ENCODE measurements around the gene VAV3. TPM values are rescaled to one million over a fixed set of nuclear protein-coding genes. Genes with fewer than 3 reads are reported as not detected.
"Not testable (repeated sequence)": the region's sequence is repeated elsewhere in the genome, so short reads cannot be mapped to it uniquely, and the experiment has no call there.

Gene VAV3
- polyA plus RNA-seq, result 18.3 TPM
- long read RNA-seq, donor 1, transcript VAV3-203 (10 exons, 1,293 nt), result major isoform, 7 of 7 reads
- long read RNA-seq, donor 1, partial matches to known transcripts, result 0 of 7 reads
- long read RNA-seq, donor 1, other reads (novel, unspliced or antisense), result 0 of 7 reads
- long read RNA-seq, donor 2, full-length matches to known transcripts, result 6 of 6 reads
- long read RNA-seq, donor 2, partial matches to known transcripts, result 0 of 6 reads
- long read RNA-seq, donor 2, other reads (novel, unspliced or antisense), result 0 of 6 reads
- long read RNA-seq, donor 3, result 0 reads
- long read RNA-seq, donor 4, full-length matches to known transcripts, result 3 of 3 reads
- long read RNA-seq, donor 4, partial matches to known transcripts, result 0 of 3 reads
- long read RNA-seq, donor 4, other reads (novel, unspliced or antisense), result 0 of 3 reads
- long read RNA-seq, donor 5, partial matches to known transcripts, result 0 of 3 reads
- long read RNA-seq, donor 5, other reads (novel, unspliced or antisense), result 0 of 3 reads
- long read RNA-seq, donor 6, partial matches to known transcripts, result 0 of 2 reads
- long read RNA-seq, donor 6, other reads (novel, unspliced or antisense), result 0 of 2 reads
- long read RNA-seq, donor 7, partial matches to known transcripts, result 0 of 4 reads
- long read RNA-seq, donor 7, other reads (novel, unspliced or antisense), result 0 of 4 reads
- long read RNA-seq, donor 8, transcript VAV3-203 (10 exons, 1,293 nt), result major isoform, 11 of 22 reads
- long read RNA-seq, donor 8, partial matches to known transcripts, result 9 of 22 reads
- long read RNA-seq, donor 8, other reads (novel, unspliced or antisense), result 0 of 22 reads
- long read RNA-seq, donor 9, partial matches to known transcripts, result 0 of 6 reads
- long read RNA-seq, donor 9, other reads (novel, unspliced or antisense), result 0 of 6 reads
- long read RNA-seq, donor 10, full-length matches to known transcripts, result 6 of 6 reads
- long read RNA-seq, donor 10, partial matches to known transcripts, result 0 of 6 reads
- long read RNA-seq, donor 10, other reads (novel, unspliced or antisense), result 0 of 6 reads
- long read RNA-seq, donor 11, partial matches to known transcripts, result 0 of 2 reads
- long read RNA-seq, donor 11, other reads (novel, unspliced or antisense), result 0 of 2 reads

- no CpG with 5 or more reads among the region's 73 CpGs for WGBS (ENCODE audit: insufficient coverage, low lambda C conversion rate)
Measured at GRCh38 chr1:107965110-107965991, at the start of gene VAV3. VAV3 (minus strand) TSS chr1:107965180; CDS start chr1:107964869, 311 bp downstream.

GRCh38 chr1:108012553-108012952, 47.6 kb upstream of the VAV3 start:
- Histone ChIP-seq H3K27me3 (ENCODE audit: control insufficient read depth, insufficient read depth, low read length) (no peaks in the 10 kb centered on the region), H3K4me3 (ENCODE audit: low read length) (no peak overlapping the region), H3K4me1 (ENCODE audit: control insufficient read depth, insufficient read depth, low read length) (peaks cover 12% of the 10 kb centered on the region), H3K36me3 (ENCODE audit: control insufficient read depth, insufficient read depth, low read length) (no peaks in the 10 kb centered on the region), H3K9me3 (ENCODE audit: control insufficient read depth, low read depth, low read length) (no peaks in the 10 kb centered on the region), H3K27ac (ENCODE audit: low read length) (no peak overlapping the region)
- DNase-seq, result no peak

More at GRCh38 chr1:107965110-107965991, at the start of gene VAV3:
- peak within 1 kb of the TSS; percentile 46 for H3K4me3 ChIP-seq (ENCODE audit: low read length)
- H3K27me3 ChIP-seq (ENCODE audit: control insufficient read depth, insufficient read depth, low read length), result peaks cover 34% of the 10 kb centered on the region
- H3K27ac ChIP-seq (ENCODE audit: low read length), result peak within 1 kb of the TSS; percentile 16
- no peaks in the 10 kb centered on the region for H3K9me3 ChIP-seq (ENCODE audit: control insufficient read depth, low read depth, low read length)
- peak; percentile 35 to 63 for DNase-seq
- H3K36me3 ChIP-seq (ENCODE audit: control insufficient read depth, insufficient read depth, low read length), result no peaks in the 10 kb centered on the region
- peaks cover 16% of the 10 kb centered on the region for H3K4me1 ChIP-seq (ENCODE audit: control insufficient read depth, insufficient read depth, low read length)

- DNase-seq, result no peak
- no peak overlapping the region for H3K27ac ChIP-seq (ENCODE audit: low read length)
- H3K36me3 ChIP-seq (ENCODE audit: control insufficient read depth, insufficient read depth, low read length), result no peaks in the 10 kb centered on the region
- no peaks in the 10 kb centered on the region for H3K9me3 ChIP-seq (ENCODE audit: control insufficient read depth, low read depth, low read length)
- H3K4me1 ChIP-seq (ENCODE audit: control insufficient read depth, insufficient read depth, low read length), result peaks cover 7% of the 10 kb centered on the region
- H3K27me3 ChIP-seq (ENCODE audit: control insufficient read depth, insufficient read depth, low read length), result no peaks in the 10 kb centered on the region
- no peak overlapping the region for H3K4me3 ChIP-seq (ENCODE audit: low read length)
- WGBS (ENCODE audit: insufficient coverage, low lambda C conversion rate), result 100% methylated on average over 1 of the region's 6 CpGs
Measured at GRCh38 chr1:108011295-108011694, 46.3 kb upstream of the VAV3 start.

- no peak for DNase-seq
- Histone ChIP-seq H3K4me1 (ENCODE audit: control insufficient read depth, insufficient read depth, low read length) (peaks cover under 1% of the 10 kb centered on the region), H3K4me3 (ENCODE audit: low read length) (no peak overlapping the region), H3K36me3 (ENCODE audit: control insufficient read depth, insufficient read depth, low read length) (no peaks in the 10 kb centered on the region), H3K9me3 (ENCODE audit: control insufficient read depth, low read depth, low read length) (no peaks in the 10 kb centered on the region), H3K27me3 (ENCODE audit: control insufficient read depth, insufficient read depth, low read length) (no peaks in the 10 kb centered on the region), H3K27ac (ENCODE audit: low read length) (no peak overlapping the region)
- WGBS (ENCODE audit: insufficient coverage, low lambda C conversion rate), result no CpG with 5 or more reads among the region's 4 CpGs
Measured at GRCh38 chr1:108010581-108010980, 45.6 kb upstream of the VAV3 start.

GRCh38 chr1:108009603-108010195, 44.7 kb upstream of the VAV3 start:
- H3K4me3 ChIP-seq (ENCODE audit: low read length), result no peak overlapping the region
- H3K4me1 ChIP-seq (ENCODE audit: control insufficient read depth, insufficient read depth, low read length), result peaks cover 2% of the 10 kb centered on the region
- H3K27me3 ChIP-seq (ENCODE audit: control insufficient read depth, insufficient read depth, low read length), result no peaks in the 10 kb centered on the region
- H3K9me3 ChIP-seq (ENCODE audit: control insufficient read depth, low read depth, low read length), result no peaks in the 10 kb centered on the region
- H3K36me3 ChIP-seq (ENCODE audit: control insufficient read depth, insufficient read depth, low read length), result no peaks in the 10 kb centered on the region
- no peak overlapping the region for H3K27ac ChIP-seq (ENCODE audit: low read length)
- DNase-seq, result no peak

GRCh38 chr1:108007531-108007930, 42.6 kb upstream of the VAV3 start:
- H3K4me3 ChIP-seq (ENCODE audit: low read length), result no peak overlapping the region
- WGBS (ENCODE audit: insufficient coverage, low lambda C conversion rate), result 83% methylated on average over 1 of the region's 2 CpGs

GRCh38 chr1:108007070-108007469, 42.1 kb upstream of the VAV3 start:
- no peak for DNase-seq
- Histone ChIP-seq H3K9me3 (ENCODE audit: control insufficient read depth, low read depth, low read length) (no peaks in the 10 kb centered on the region), H3K36me3 (ENCODE audit: control insufficient read depth, insufficient read depth, low read length) (no peaks in the 10 kb centered on the region), H3K4me3 (ENCODE audit: low read length) (no peak overlapping the region), H3K4me1 (ENCODE audit: control insufficient read depth, insufficient read depth, low read length) (peaks cover 2% of the 10 kb centered on the region), H3K27ac (ENCODE audit: low read length) (no peak overlapping the region), H3K27me3 (ENCODE audit: control insufficient read depth, insufficient read depth, low read length) (no peaks in the 10 kb centered on the region)
- WGBS (ENCODE audit: insufficient coverage, low lambda C conversion rate), result no CpG with 5 or more reads among the region's 1 CpG

More at GRCh38 chr1:108007531-108007930, 42.6 kb upstream of the VAV3 start:
- DNase-seq, result no peak
- no peaks in the 10 kb centered on the region for H3K36me3 ChIP-seq (ENCODE audit: control insufficient read depth, insufficient read depth, low read length)
- no peaks in the 10 kb centered on the region for H3K27me3 ChIP-seq (ENCODE audit: control insufficient read depth, insufficient read depth, low read length)
- no peak overlapping the region for H3K27ac ChIP-seq (ENCODE audit: low read length)
- H3K9me3 ChIP-seq (ENCODE audit: control insufficient read depth, low read depth, low read length), result no peaks in the 10 kb centered on the region
- H3K4me1 ChIP-seq (ENCODE audit: control insufficient read depth, insufficient read depth, low read length), result peaks cover 2% of the 10 kb centered on the region

- H3K36me3 ChIP-seq (ENCODE audit: control insufficient read depth, insufficient read depth, low read length); H3K27me3 ChIP-seq (ENCODE audit: control insufficient read depth, insufficient read depth, low read length); H3K4me3 ChIP-seq (ENCODE audit: low read length); H3K9me3 ChIP-seq (ENCODE audit: control insufficient read depth, low read depth, low read length); DNase-seq; H3K27ac ChIP-seq (ENCODE audit: low read length): not testable (repeated sequence)
- H3K4me1 ChIP-seq (ENCODE audit: control insufficient read depth, insufficient read depth, low read length), result peaks cover 18% of the 10 kb centered on the region
- WGBS (ENCODE audit: insufficient coverage, low lambda C conversion rate), result no CpG with 5 or more reads among the region's 3 CpGs
Measured at GRCh38 chr1:108004919-108005318, 39.9 kb upstream of the VAV3 start.

GRCh38 chr1:108000620-108001111, 35.7 kb upstream of the VAV3 start:
- no peak overlapping the region for H3K4me3 ChIP-seq (ENCODE audit: low read length)
- H3K4me1 ChIP-seq (ENCODE audit: control insufficient read depth, insufficient read depth, low read length), result peaks cover 18% of the 10 kb centered on the region
- H3K27me3 ChIP-seq (ENCODE audit: control insufficient read depth, insufficient read depth, low read length), result no peaks in the 10 kb centered on the region
- no peaks in the 10 kb centered on the region for H3K36me3 ChIP-seq (ENCODE audit: control insufficient read depth, insufficient read depth, low read length)
- H3K9me3 ChIP-seq (ENCODE audit: control insufficient read depth, low read depth, low read length), result no peaks in the 10 kb centered on the region
- peak overlapping the region; percentile 65 for H3K27ac ChIP-seq (ENCODE audit: low read length)
- no CpG with 5 or more reads among the region's 2 CpGs for WGBS (ENCODE audit: insufficient coverage, low lambda C conversion rate)
- peak; percentile 80 to 93 for DNase-seq
